ENCODE measurements around the gene CACYBP. TPM values are rescaled to one million over a fixed set of nuclear protein-coding genes. Genes with fewer than 3 reads are reported as not detected.

The CACYBP gene
- total RNA-seq, 2 experiments from 2014 or later, result 307 to 346 TPM

- ATAC-seq, result peak; percentile 13
- intact Hi-C loops (cut with micrococcal nuclease), result no loop called here
Measured at GRCh38 chr1:174982971-174983689, 16.6 kb upstream of the CACYBP start.

GRCh38 chr1:174984952-174985351 is 14.8 kb upstream of the CACYBP start:
- Mint-ChIP-seq H3K27me3 (no peaks in the 10 kb centered on the region), H3K36me3 (ENCODE audit: low read depth) (peaks cover 43% of the 10 kb centered on the region), H3K4me3 (no peak overlapping the region), H3K4me1 (ENCODE audit: low read depth) (peaks cover 40% of the 10 kb centered on the region), H3K27ac (no peak overlapping the region), H3K9me3 (no peaks in the 10 kb centered on the region)
- TF ChIP-seq CTCF (IDR thresholded peaks at IDR 0.05), result no peak
- intact Hi-C loops (cut with micrococcal nuclease), result no loop called here
- ATAC-seq, result no peak
- ChIA-PET POLR2A (interaction anchor here (1.3 to 1.5 kb wide), 2 partner anchors 10 to 19 kb away, joined by 3 to 4 read pairs; no protein-coding TSS in a partner anchor), CTCF (interaction anchor here (0.7 to 2.3 kb wide), 5 partner anchors 11 to 215 kb away, joined by 3 to 12 read pairs (median 5); partner anchors contain the start of gene CACYBP)
- DNase-seq, result no peak

More at GRCh38 chr1:174982971-174983689, 16.6 kb upstream of the CACYBP start:
- POLR2A ChIA-PET, result no interaction called here
- peak; percentile 71 for TF ChIP-seq CTCF (IDR thresholded peaks at IDR 0.05)
- Mint-ChIP-seq H3K9me3 (no peaks in the 10 kb centered on the region), H3K4me1 (ENCODE audit: low read depth) (peaks cover 25% of the 10 kb centered on the region), H3K27ac (no peak overlapping the region), H3K4me3 (no peak overlapping the region), H3K27me3 (no peaks in the 10 kb centered on the region), H3K36me3 (ENCODE audit: low read depth) (peaks cover 34% of the 10 kb centered on the region)
- peak; percentile 52 for DNase-seq
- CTCF ChIA-PET, result interaction anchor here (0.8 to 2.7 kb wide), 19 partner anchors 8 to 720 kb away, joined by 3 to 18 read pairs (median 6); partner anchors contain the start of gene CACYBP

- no peaks in the 10 kb centered on the region for H3K9me3 Mint-ChIP-seq
- no peak for TF ChIP-seq CTCF (IDR thresholded peaks at IDR 0.05)
- no peaks in the 10 kb centered on the region for H3K27me3 Mint-ChIP-seq
- H3K27ac Mint-ChIP-seq, result peak overlapping the region; percentile 50
- H3K4me3 Mint-ChIP-seq, result no peak overlapping the region
- CTCF ChIA-PET, result interaction anchor here (1.9 kb wide), 1 partner anchor 11 kb away, joined by 11 read pairs; no protein-coding TSS in a partner anchor
- intact Hi-C loops (cut with micrococcal nuclease), result no loop called here
- H3K36me3 Mint-ChIP-seq (ENCODE audit: low read depth), result peaks cover 21% of the 10 kb centered on the region
- POLR2A ChIA-PET, result interaction anchor here (1.2 to 2.4 kb wide), 3 partner anchors 10 to 189 kb away, joined by 4 to 13 read pairs (median 6); no protein-coding TSS in a partner anchor
- peaks cover 36% of the 10 kb centered on the region for H3K4me1 Mint-ChIP-seq (ENCODE audit: low read depth)
- DNase-seq, result no peak
- no peak for ATAC-seq
Measured at GRCh38 chr1:174988539-174988938, 11.2 kb upstream of the CACYBP start.

GRCh38 chr1:174988986-174989385 is 10.8 kb upstream of the CACYBP start:
- Mint-ChIP-seq H3K9me3 (no peaks in the 10 kb centered on the region), H3K27ac (peak overlapping the region; percentile 88), H3K27me3 (no peaks in the 10 kb centered on the region), H3K4me3 (peak overlapping the region; percentile 77), H3K4me1 (ENCODE audit: low read depth) (peaks cover 38% of the 10 kb centered on the region), H3K36me3 (ENCODE audit: low read depth) (peaks cover 19% of the 10 kb centered on the region)
- no peak for TF ChIP-seq CTCF (IDR thresholded peaks at IDR 0.05)
- ChIA-PET CTCF (interaction anchor here (1.9 kb wide), 1 partner anchor 10 kb away, joined by 11 read pairs; no protein-coding TSS in a partner anchor), POLR2A (interaction anchor here (1.2 to 2.4 kb wide), 3 partner anchors 9 to 189 kb away, joined by 4 to 13 read pairs (median 6); no protein-coding TSS in a partner anchor)
- intact Hi-C loops (cut with micrococcal nuclease), result no loop called here
- peak; percentile 49 for ATAC-seq
- no peak for DNase-seq
